Right atrium auricular region (tissue), 2 donors: ENCODE data around the gene LNX2. TPM values are rescaled to one million over a fixed set of nuclear protein-coding genes. Genes with fewer than 3 reads are reported as not detected.

Experiments
- DNase-seq: peaks from one replicate; pipeline ENCODE4 v3.0.0-alpha.2; 2019; ENCODE audit warnings: low spot score
- H3K27ac ChIP-seq, 2 donors: fragments of 200-600 bp; sonication (generic); 1 replicate in 1 of 2; 2 replicates in 1 of 2; pipeline ENCODE4 v1.5.1; 2016 to 2019
- H3K27me3 ChIP-seq, 2 donors: fragments of 200-600 bp; sonication (generic); one replicate each; pipeline versions ENCODE4 v1.5.1 to v1.6.0; 2017 to 2019
- H3K36me3 ChIP-seq: fragments of 200-600 bp; sonication (generic); one replicate; pipeline ENCODE4 v1.5.1; 2016
- H3K4me1 ChIP-seq, 2 donors: fragments of 200-600 bp; sonication (generic); one replicate each; pipeline versions ENCODE4 v1.5.1 to v1.6.0; 2017 to 2019
- H3K4me3 ChIP-seq, 2 donors: fragments of 200-600 bp; sonication (generic); 1 replicate in 1 of 2; 2 replicates in 1 of 2; pipeline ENCODE4 v1.5.1; 2017 to 2019; ENCODE audit warnings: mild to moderate bottlenecking in 1 of 2, moderate library complexity in 1 of 2
- H3K9me3 ChIP-seq, 2 donors: fragments of 200-600 bp; sonication (generic); one replicate each; pipeline ENCODE4 v1.5.1; 2019
- CTCF ChIP-seq, 2 donors: fragments of 200-600 bp; sonication (generic); IDR thresholded peaks; one replicate each; pipeline ENCODE4 v1.5.1; 2019; ENCODE audit warnings: antibody characterized with exemption in 2 of 2
- total RNA-seq, 2 donors: library from RNA; depleted of rRNA; stranded (reverse); fragments of >200 nt; gene quantifications; one replicate each; pipeline ENCODE4 v1.1.0, GENCODE V29; 2016

The LNX2 gene
- total RNA-seq, 2 donors from 2014 or later: 13.0 to 15.2 TPM

DNA sequence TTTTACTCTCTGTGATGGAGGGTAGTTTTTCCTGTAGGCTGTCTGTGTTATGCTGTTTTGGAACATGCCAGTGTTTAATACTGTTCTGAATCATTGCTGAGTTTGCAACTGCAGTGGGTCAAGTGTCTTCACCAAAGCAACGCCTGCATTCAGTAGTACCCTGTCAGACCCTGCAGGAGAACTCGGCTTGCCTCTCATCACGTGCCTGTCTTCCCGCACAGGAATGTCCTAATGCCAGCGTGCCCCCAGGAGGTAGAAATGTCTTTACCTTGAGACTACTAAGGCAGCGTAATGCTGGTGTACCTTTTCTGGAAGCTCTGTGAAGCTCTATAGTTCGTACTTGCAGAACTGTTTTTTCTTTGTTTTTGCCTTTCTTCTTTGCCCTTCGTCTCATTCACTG lies 43.6 kb upstream of the LNX2 start:
- no peak overlapping the region for H3K4me3 ChIP-seq
- peaks cover 0 to 47% of the 10 kb centered on the region in 2 donors for H3K4me1 ChIP-seq
- no peaks in the 10 kb centered on the region for H3K27me3 ChIP-seq
- no peaks in the 10 kb centered on the region for H3K9me3 ChIP-seq
- H3K27ac ChIP-seq: no peak overlapping the region
- no peaks in the 10 kb centered on the region for H3K36me3 ChIP-seq
- DNase-seq: no peak
- no peak for TF ChIP-seq CTCF (IDR thresholded peaks at IDR 0.05)

- no peak overlapping the region for H3K4me3 ChIP-seq
- DNase-seq: no peak
- peaks cover 0 to 44% of the 10 kb centered on the region in 2 donors for H3K4me1 ChIP-seq
- no peaks in the 10 kb centered on the region for H3K9me3 ChIP-seq
- no peak for TF ChIP-seq CTCF (IDR thresholded peaks at IDR 0.05)
- H3K27me3 ChIP-seq: no peaks in the 10 kb centered on the region
- H3K27ac ChIP-seq: no peak overlapping the region
- no peaks in the 10 kb centered on the region for H3K36me3 ChIP-seq
Observed at GRCh38 chr13:27662738-27663470, 42.6 kb upstream of the LNX2 start.

- H3K27ac ChIP-seq: no peak overlapping the region
Observed at GRCh38 chr13:27661017-27661416, 40.7 kb upstream of the LNX2 start.

GRCh38 chr13:27660511-27660910 lies 40.2 kb upstream of the LNX2 start:
- no peak for DNase-seq
- H3K36me3 ChIP-seq: no peaks in the 10 kb centered on the region
- no peaks in the 10 kb centered on the region for H3K9me3 ChIP-seq
- no peak for TF ChIP-seq CTCF (IDR thresholded peaks at IDR 0.05)
- peaks cover 0 to 34% of the 10 kb centered on the region in 2 donors for H3K4me1 ChIP-seq
- no peak overlapping the region for H3K27ac ChIP-seq
- no peaks in the 10 kb centered on the region for H3K27me3 ChIP-seq
- H3K4me3 ChIP-seq: no peak overlapping the region

More at GRCh38 chr13:27661017-27661416, 40.7 kb upstream of the LNX2 start:
- peaks cover 0 to 34% of the 10 kb centered on the region in 2 donors for H3K4me1 ChIP-seq
- DNase-seq: no peak
- no peaks in the 10 kb centered on the region for H3K36me3 ChIP-seq
- H3K9me3 ChIP-seq: no peaks in the 10 kb centered on the region
- TF ChIP-seq CTCF (IDR thresholded peaks at IDR 0.05): no peak
- H3K27me3 ChIP-seq: no peaks in the 10 kb centered on the region
- H3K4me3 ChIP-seq: no peak overlapping the region

GRCh38 chr13:27659145-27659865 lies 39.0 kb upstream of the LNX2 start:
- H3K4me1 ChIP-seq: peaks cover 0 to 34% of the 10 kb centered on the region in 2 donors
- no peaks in the 10 kb centered on the region for H3K36me3 ChIP-seq
- TF ChIP-seq CTCF (IDR thresholded peaks at IDR 0.05): no peak
- H3K9me3 ChIP-seq: no peaks in the 10 kb centered on the region
- no peak for DNase-seq
- H3K4me3 ChIP-seq: no peak overlapping the region
- H3K27me3 ChIP-seq: no peaks in the 10 kb centered on the region
- peak overlapping the region in 1 of 2 donors; percentile 69 for H3K27ac ChIP-seq
